ENCODE measurements around the gene SLC38A8. TPM values are rescaled to one million over a fixed set of nuclear protein-coding genes. Genes with fewer than 3 reads are reported as not detected.

Gene SLC38A8
- polyA plus RNA-seq, 1 donor from 2014 or later, result not detected

DNA sequence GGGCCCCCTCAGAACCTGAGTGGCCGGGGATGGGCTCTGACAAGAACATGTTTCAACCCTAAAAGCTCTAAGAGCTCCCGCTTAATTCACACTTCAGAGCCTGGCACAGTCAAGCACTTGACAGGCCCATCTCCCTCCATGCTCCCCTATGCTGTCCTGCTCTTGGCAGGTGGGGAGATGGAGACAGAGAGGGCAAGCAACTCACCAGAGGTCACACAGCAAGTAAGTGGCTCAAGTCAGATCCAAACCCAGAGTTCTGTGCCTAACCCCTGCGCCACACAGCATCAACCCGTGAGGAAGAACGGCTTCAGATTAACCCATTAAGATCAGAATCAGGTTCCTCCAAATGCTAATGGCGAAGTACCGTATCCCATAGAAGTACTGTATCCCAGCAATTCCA lies 38.2 kb downstream of the SLC38A8 start:
- no peak overlapping the region for H3K9ac ChIP-seq (ENCODE audit: low read length)
- H3K27me3 ChIP-seq (ENCODE audit: insufficient read depth, low read depth, low read length), result no peaks in the 10 kb centered on the region
- H4K20me1 ChIP-seq (ENCODE audit: insufficient read depth), result no peaks in the 10 kb centered on the region
- H3K36me3 ChIP-seq (ENCODE audit: insufficient read depth, low read length), result no peaks in the 10 kb centered on the region
- H3K4me3 ChIP-seq (ENCODE audit: low read length), result no peak overlapping the region
- no peak for TF ChIP-seq TAF1 (IDR thresholded peaks at IDR 0.05; ENCODE audit: low read depth)
- TF ChIP-seq EP300 (conservative IDR thresholded peaks at IDR 0.05; ENCODE audit: poor library complexity, severe bottlenecking), result no peak
- TF ChIP-seq EZH2 (IDR thresholded peaks at IDR 0.05; ENCODE audit: borderline replicate concordance, insufficient read depth, low read length, poor library complexity, severe bottlenecking), result no peak
- TF ChIP-seq MXI1 (conservative IDR thresholded peaks at IDR 0.05; ENCODE audit: poor library complexity, severe bottlenecking), result no peak
- no peak for TF ChIP-seq POLR2AphosphoS5 (IDR thresholded peaks at IDR 0.05)
- TF ChIP-seq SMC3 (conservative IDR thresholded peaks at IDR 0.05; ENCODE audit: poor library complexity), result no peak
- TF ChIP-seq, protein P1, sequence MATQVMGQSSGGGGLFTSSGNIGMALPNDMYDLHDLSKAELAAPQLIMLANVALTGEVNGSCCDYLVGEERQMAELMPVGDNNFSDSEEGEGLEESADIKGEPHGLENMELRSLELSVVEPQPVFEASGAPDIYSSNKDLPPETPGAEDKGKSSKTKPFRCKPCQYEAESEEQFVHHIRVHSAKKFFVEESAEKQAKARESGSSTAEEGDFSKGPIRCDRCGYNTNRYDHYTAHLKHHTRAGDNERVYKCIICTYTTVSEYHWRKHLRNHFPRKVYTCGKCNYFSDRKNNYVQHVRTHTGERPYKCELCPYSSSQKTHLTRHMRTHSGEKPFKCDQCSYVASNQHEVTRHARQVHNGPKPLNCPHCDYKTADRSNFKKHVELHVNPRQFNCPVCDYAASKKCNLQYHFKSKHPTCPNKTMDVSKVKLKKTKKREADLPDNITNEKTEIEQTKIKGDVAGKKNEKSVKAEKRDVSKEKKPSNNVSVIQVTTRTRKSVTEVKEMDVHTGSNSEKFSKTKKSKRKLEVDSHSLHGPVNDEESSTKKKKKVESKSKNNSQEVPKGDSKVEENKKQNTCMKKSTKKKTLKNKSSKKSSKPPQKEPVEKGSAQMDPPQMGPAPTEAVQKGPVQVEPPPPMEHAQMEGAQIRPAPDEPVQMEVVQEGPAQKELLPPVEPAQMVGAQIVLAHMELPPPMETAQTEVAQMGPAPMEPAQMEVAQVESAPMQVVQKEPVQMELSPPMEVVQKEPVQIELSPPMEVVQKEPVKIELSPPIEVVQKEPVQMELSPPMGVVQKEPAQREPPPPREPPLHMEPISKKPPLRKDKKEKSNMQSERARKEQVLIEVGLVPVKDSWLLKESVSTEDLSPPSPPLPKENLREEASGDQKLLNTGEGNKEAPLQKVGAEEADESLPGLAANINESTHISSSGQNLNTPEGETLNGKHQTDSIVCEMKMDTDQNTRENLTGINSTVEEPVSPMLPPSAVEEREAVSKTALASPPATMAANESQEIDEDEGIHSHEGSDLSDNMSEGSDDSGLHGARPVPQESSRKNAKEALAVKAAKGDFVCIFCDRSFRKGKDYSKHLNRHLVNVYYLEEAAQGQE (IDR thresholded peaks at IDR 0.05; ENCODE audit: borderline replicate concordance), result no peak
- no peak for TF ChIP-seq RAD21 (conservative IDR thresholded peaks at IDR 0.05)
- TF ChIP-seq, protein P2, sequence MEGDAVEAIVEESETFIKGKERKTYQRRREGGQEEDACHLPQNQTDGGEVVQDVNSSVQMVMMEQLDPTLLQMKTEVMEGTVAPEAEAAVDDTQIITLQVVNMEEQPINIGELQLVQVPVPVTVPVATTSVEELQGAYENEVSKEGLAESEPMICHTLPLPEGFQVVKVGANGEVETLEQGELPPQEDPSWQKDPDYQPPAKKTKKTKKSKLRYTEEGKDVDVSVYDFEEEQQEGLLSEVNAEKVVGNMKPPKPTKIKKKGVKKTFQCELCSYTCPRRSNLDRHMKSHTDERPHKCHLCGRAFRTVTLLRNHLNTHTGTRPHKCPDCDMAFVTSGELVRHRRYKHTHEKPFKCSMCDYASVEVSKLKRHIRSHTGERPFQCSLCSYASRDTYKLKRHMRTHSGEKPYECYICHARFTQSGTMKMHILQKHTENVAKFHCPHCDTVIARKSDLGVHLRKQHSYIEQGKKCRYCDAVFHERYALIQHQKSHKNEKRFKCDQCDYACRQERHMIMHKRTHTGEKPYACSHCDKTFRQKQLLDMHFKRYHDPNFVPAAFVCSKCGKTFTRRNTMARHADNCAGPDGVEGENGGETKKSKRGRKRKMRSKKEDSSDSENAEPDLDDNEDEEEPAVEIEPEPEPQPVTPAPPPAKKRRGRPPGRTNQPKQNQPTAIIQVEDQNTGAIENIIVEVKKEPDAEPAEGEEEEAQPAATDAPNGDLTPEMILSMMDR (IDR thresholded peaks at IDR 0.05; ENCODE audit: poor library complexity, severe bottlenecking), result no peak
- no peak overlapping the region for H2AFZ ChIP-seq (ENCODE audit: low read depth, low read length)
- H3K79me2 ChIP-seq (replicated peaks; ENCODE audit: insufficient read depth, low read length), result no peaks in the 10 kb centered on the region
- H3K9me3 ChIP-seq (ENCODE audit: low read length), result no peaks in the 10 kb centered on the region
- no peaks in the 10 kb centered on the region for H3K9me2 ChIP-seq (ENCODE audit: insufficient read depth, low read length)
- no peaks in the 10 kb centered on the region for H3F3A ChIP-seq (ENCODE audit: insufficient read depth, low read length, poor library complexity, severe bottlenecking)
- no peak overlapping the region for H3K27ac ChIP-seq (ENCODE audit: low read length)
- H3K4me2 ChIP-seq (ENCODE audit: low read length), result no peak overlapping the region

DNA sequence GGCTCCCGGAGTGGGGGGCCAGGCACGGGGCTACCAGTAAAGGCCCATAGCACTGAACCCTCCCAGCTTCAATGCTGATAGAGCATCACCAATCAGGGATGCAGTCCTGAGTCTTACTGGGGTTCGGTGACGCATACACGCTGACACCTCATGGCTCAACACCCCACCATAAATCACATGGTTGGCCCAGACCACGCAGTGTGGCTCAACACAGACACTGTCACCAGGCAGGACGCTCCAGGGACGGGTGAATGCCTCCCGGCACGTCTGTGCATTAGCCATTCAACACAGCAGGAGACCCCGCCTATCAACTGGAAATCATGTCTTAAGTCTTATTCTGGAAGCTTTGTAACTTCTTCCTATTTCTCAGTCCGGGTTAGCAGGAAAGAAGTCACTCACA lies 39.6 kb downstream of the SLC38A8 start:
- no peaks in the 10 kb centered on the region for H3F3A ChIP-seq (ENCODE audit: insufficient read depth, low read length, poor library complexity, severe bottlenecking)
- H4K20me1 ChIP-seq (ENCODE audit: insufficient read depth), result no peaks in the 10 kb centered on the region
- H2AFZ ChIP-seq (ENCODE audit: low read depth, low read length), result no peak overlapping the region
- no peaks in the 10 kb centered on the region for H3K79me2 ChIP-seq (replicated peaks; ENCODE audit: insufficient read depth, low read length)
- no peak overlapping the region for H3K27ac ChIP-seq (ENCODE audit: low read length)
- TF ChIP-seq MXI1 (conservative IDR thresholded peaks at IDR 0.05; ENCODE audit: poor library complexity, severe bottlenecking), result no peak
- no peak overlapping the region for H3K4me3 ChIP-seq (ENCODE audit: low read length)
- no peaks in the 10 kb centered on the region for H3K9me2 ChIP-seq (ENCODE audit: insufficient read depth, low read length)
- no peaks in the 10 kb centered on the region for H3K36me3 ChIP-seq (ENCODE audit: insufficient read depth, low read length)
- H3K9ac ChIP-seq (ENCODE audit: low read length), result no peak overlapping the region
- H3K9me3 ChIP-seq (ENCODE audit: low read length), result no peaks in the 10 kb centered on the region
- no peaks in the 10 kb centered on the region for H3K27me3 ChIP-seq (ENCODE audit: insufficient read depth, low read depth, low read length)
- no peak overlapping the region for H3K4me2 ChIP-seq (ENCODE audit: low read length)

DNA sequence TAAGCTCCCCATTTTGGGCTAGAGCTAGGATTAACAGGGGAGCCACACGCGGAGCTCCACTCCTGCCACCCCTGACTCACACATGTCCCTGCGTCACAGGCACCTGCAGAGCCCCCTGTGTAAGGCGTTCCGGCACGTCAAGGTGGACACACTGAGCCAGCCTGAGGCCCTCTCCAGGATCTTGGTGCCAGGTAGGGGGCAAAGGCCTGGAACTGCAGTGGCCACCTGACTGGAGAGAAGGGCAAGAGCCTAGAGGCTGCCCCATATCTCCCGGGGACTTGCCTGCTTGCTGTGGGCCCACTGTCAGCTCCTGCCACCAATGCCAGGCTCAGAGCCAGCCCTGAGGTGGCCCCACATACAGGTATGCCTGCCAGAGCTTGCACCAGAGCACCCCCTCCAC lies 40.9 kb downstream of the SLC38A8 start:
- H3K36me3 ChIP-seq (ENCODE audit: insufficient read depth, low read length), result no peaks in the 10 kb centered on the region
- H3K4me3 ChIP-seq (ENCODE audit: low read length), result no peak overlapping the region
- no peak overlapping the region for H2AFZ ChIP-seq (ENCODE audit: low read depth, low read length)
- H3K9ac ChIP-seq (ENCODE audit: low read length), result no peak overlapping the region
- no peaks in the 10 kb centered on the region for H3K9me2 ChIP-seq (ENCODE audit: insufficient read depth, low read length)
- H3F3A ChIP-seq (ENCODE audit: insufficient read depth, low read length, poor library complexity, severe bottlenecking), result no peaks in the 10 kb centered on the region
- TF ChIP-seq POLR2AphosphoS5 (IDR thresholded peaks at IDR 0.05), result no peak
- TF ChIP-seq, protein P1 (IDR thresholded peaks at IDR 0.05; ENCODE audit: borderline replicate concordance), result no peak
- no peak for TF ChIP-seq EP300 (conservative IDR thresholded peaks at IDR 0.05; ENCODE audit: poor library complexity, severe bottlenecking)
- TF ChIP-seq EZH2 (IDR thresholded peaks at IDR 0.05; ENCODE audit: borderline replicate concordance, insufficient read depth, low read length, poor library complexity, severe bottlenecking), result no peak
- TF ChIP-seq MXI1 (conservative IDR thresholded peaks at IDR 0.05; ENCODE audit: poor library complexity, severe bottlenecking), result no peak
- no peak for TF ChIP-seq TAF1 (IDR thresholded peaks at IDR 0.05; ENCODE audit: low read depth)
- TF ChIP-seq, protein P2 (IDR thresholded peaks at IDR 0.05; ENCODE audit: poor library complexity, severe bottlenecking), result no peak
- no peak for TF ChIP-seq RAD21 (conservative IDR thresholded peaks at IDR 0.05)
- no peak for TF ChIP-seq SMC3 (conservative IDR thresholded peaks at IDR 0.05; ENCODE audit: poor library complexity)
- H3K27ac ChIP-seq (ENCODE audit: low read length), result no peak overlapping the region
- no peak overlapping the region for H3K4me2 ChIP-seq (ENCODE audit: low read length)
- no peaks in the 10 kb centered on the region for H3K9me3 ChIP-seq (ENCODE audit: low read length)
- H4K20me1 ChIP-seq (ENCODE audit: insufficient read depth), result no peaks in the 10 kb centered on the region
- no peaks in the 10 kb centered on the region for H3K79me2 ChIP-seq (replicated peaks; ENCODE audit: insufficient read depth, low read length)
- no peaks in the 10 kb centered on the region for H3K27me3 ChIP-seq (ENCODE audit: insufficient read depth, low read depth, low read length)
